ENCODE data around the gene RFXAP. TPM values are rescaled to one million over a fixed set of nuclear protein-coding genes. Genes with fewer than 3 reads are reported as not detected.

The RFXAP gene
- polyA plus RNA-seq (1.0 to 2.8 TPM (median 1.4 TPM) in 3 replicates), polyA minus RNA-seq (0.29 to 0.49 TPM (median 0.43 TPM) in 3 replicates)
- 0.64 TPM for polyA plus RNA-seq (2011; ENCODE audit: low read depth)
- polyA plus RNA-seq (2011; cell fraction: cytosol; rRNA removed) = 0.87 and 1.5 TPM in 2 replicates
- 2.9 and 3.3 TPM in 2 replicates for polyA plus RNA-seq (2011; cell fraction: nucleus; rRNA removed)
- polyA plus RNA-seq (2012; ENCODE audit: low replicate concordance) = 1.1 and 1.4 TPM in 2 replicates
- 0.77 TPM for polyA minus RNA-seq (2011; cell fraction: cytosol; rRNA and poly(A)+ RNA removed)
- 0.21 and 0.54 TPM in 2 replicates for polyA minus RNA-seq (2011; cell fraction: nucleus; rRNA and poly(A)+ RNA removed)

- Histone ChIP-seq H3K36me3 (ENCODE audit: control insufficient read depth in 2 of 2, extremely low read depth in 1 of 2, insufficient read depth in 2 of 2, low read length in 2 of 2) (no peaks in the 10 kb centered on the region), H3K27me3 (ENCODE audit: control insufficient read depth, extremely low read depth, insufficient read depth, low read length) (peaks cover 4% of the 10 kb centered on the region), H3K9ac (ENCODE audit: control insufficient read depth, extremely low read depth, insufficient read depth, low read length) (peak within 1 kb of the TSS; percentile 71), H3K9me3 (ENCODE audit: control insufficient read depth, low read depth, low read length) (no peaks in the 10 kb centered on the region), H3K4me1 (ENCODE audit: control insufficient read depth, extremely low read depth, insufficient read depth, low read length) (peaks cover 18% of the 10 kb centered on the region), H2AFZ (ENCODE audit: control insufficient read depth, low read length) (peak within 1 kb of the TSS; percentile 90), H3K4me2 (ENCODE audit: control insufficient read depth, extremely low read depth, insufficient read depth, low read depth, low read length) (peak within 1 kb of the TSS; percentile 97), H3K27ac (ENCODE audit: control insufficient read depth, insufficient read depth, low read length) (peak within 1 kb of the TSS; percentile 49), H3K4me3 (ENCODE audit: control insufficient read depth in 2 of 3, extremely low read depth in 1 of 3, insufficient read depth in 2 of 3, low read depth in 1 of 3, low read length in 3 of 3) (peak within 1 kb of the TSS; percentile 53 to 95 (median 69)), H4K20me1 (ENCODE audit: control insufficient read depth, extremely low read depth, insufficient read depth, low read length) (no peaks in the 10 kb centered on the region), H3K9me1 (ENCODE audit: control insufficient read depth, extremely low read depth, insufficient read depth, low read length) (no peaks in the 10 kb centered on the region), H3K79me2 (ENCODE audit: control insufficient read depth, insufficient read depth, low read length) (peaks cover 18% of the 10 kb centered on the region)
- peak; percentile 11 for DNase-seq (ENCODE audit: low read depth, low spot score)
- TF ChIP-seq EZH2 (IDR thresholded peaks at IDR 0.05; ENCODE audit: low read length) = no peak
- no peak for TF ChIP-seq CTCF (optimal IDR thresholded peaks at IDR 0.05 in 1 of 3, IDR thresholded peaks at IDR 0.05 in 1 of 3, conservative IDR thresholded peaks at IDR 0.05 in 1 of 3; ENCODE audit: extremely low read depth in 1 of 3, insufficient read depth in 2 of 3, low read length in 3 of 3)
- no peak for FAIRE-seq
- dilution Hi-C loops (cut with MboI; ENCODE audit: extremely low pct_ligation_motif_present, low sequenced_read_pairs) = no loop called here
Measured at GRCh38 chr13:36818804-36819738, at the start of gene RFXAP. RFXAP (plus strand) TSS chr13:36819222; CDS start chr13:36819358, 136 bp downstream.

- Histone ChIP-seq H3K27ac (ENCODE audit: control insufficient read depth, insufficient read depth, low read length) (no peak overlapping the region), H3K27me3 (ENCODE audit: control insufficient read depth, extremely low read depth, insufficient read depth, low read length) (no peaks in the 10 kb centered on the region), H3K9me1 (ENCODE audit: control insufficient read depth, extremely low read depth, insufficient read depth, low read length) (no peaks in the 10 kb centered on the region), H3K4me3 (ENCODE audit: control insufficient read depth in 2 of 3, extremely low read depth in 1 of 3, insufficient read depth in 2 of 3, low read depth in 1 of 3, low read length in 3 of 3) (no peak overlapping the region), H3K9me3 (ENCODE audit: control insufficient read depth, low read depth, low read length) (no peaks in the 10 kb centered on the region), H3K79me2 (ENCODE audit: control insufficient read depth, insufficient read depth, low read length) (no peaks in the 10 kb centered on the region), H3K4me2 (ENCODE audit: control insufficient read depth, extremely low read depth, insufficient read depth, low read depth, low read length) (no peak overlapping the region), H2AFZ (ENCODE audit: control insufficient read depth, low read length) (no peak overlapping the region), H3K9ac (ENCODE audit: control insufficient read depth, extremely low read depth, insufficient read depth, low read length) (no peak overlapping the region), H3K4me1 (ENCODE audit: control insufficient read depth, extremely low read depth, insufficient read depth, low read length) (no peaks in the 10 kb centered on the region), H3K36me3 (ENCODE audit: control insufficient read depth in 2 of 2, extremely low read depth in 1 of 2, insufficient read depth in 2 of 2, low read length in 2 of 2) (no peaks in the 10 kb centered on the region), H4K20me1 (ENCODE audit: control insufficient read depth, extremely low read depth, insufficient read depth, low read length) (no peaks in the 10 kb centered on the region)
- TF ChIP-seq EZH2 (IDR thresholded peaks at IDR 0.05; ENCODE audit: low read length) (no peak), CTCF (optimal IDR thresholded peaks at IDR 0.05 in 1 of 3, IDR thresholded peaks at IDR 0.05 in 1 of 3, conservative IDR thresholded peaks at IDR 0.05 in 1 of 3; ENCODE audit: extremely low read depth in 1 of 3, insufficient read depth in 2 of 3, low read length in 3 of 3) (no peak)
- FAIRE-seq = no peak
- DNase-seq (ENCODE audit: low read depth, low spot score) = no peak
- dilution Hi-C loops (cut with MboI; ENCODE audit: extremely low pct_ligation_motif_present, low sequenced_read_pairs) = no loop called here
Measured at GRCh38 chr13:36769545-36769944, 49.5 kb upstream of the RFXAP start.

Data from keratinocyte (primary cell).